Left ventricle myocardium inferior (tissue), 1 donor: ENCODE measurements around the gene CCDC170. TPM values are rescaled to one million over a fixed set of nuclear protein-coding genes. Genes with fewer than 3 reads are reported as not detected.

ENCODE experiments used
- DNase-seq: peaks from one replicate; pipeline ENCODE4 v3.0.0-alpha.2; 2020
- H3K27ac ChIP-seq: fragments of 200-600 bp; replicated peaks from 2 replicates; pipeline ENCODE4 v1.8.0; 2021
- H3K27me3 ChIP-seq: fragments of 200-600 bp; 2 replicates; pipeline ENCODE4 v1.8.0; 2021; ENCODE audit warnings: low read depth
- H3K36me3 ChIP-seq: fragments of 200-600 bp; 2 replicates; pipeline ENCODE4 v1.8.0; 2021
- H3K4me1 ChIP-seq: fragments of 200-600 bp; 2 replicates; pipeline ENCODE4 v1.8.0; 2021
- H3K4me3 ChIP-seq: fragments of 200-600 bp; 2 replicates; pipeline ENCODE4 v1.8.0; 2021; ENCODE audit warnings: mild to moderate bottlenecking, moderate library complexity
- H3K9me3 ChIP-seq: fragments of 200-600 bp; replicated peaks from 2 replicates; pipeline ENCODE4 v1.8.0; 2021
- intact Hi-C: fragments of 100-400 bp; cut with micrococcal nuclease; formaldehyde crosslinking; loops from one replicate; pipeline ENCODE4 v1.11.0; 2022
- total RNA-seq: library from RNA; stranded (reverse); fragmentation: NEBNext Ultra II Directional; extraction: Animal tissue kit (Norgen Biotek cat#: 25700); gene quantifications from one replicate; pipeline ENCODE4 v1.2.1, GENCODE V29; 2021
- TF ChIP-seq, protein P1 (sequence below): fragments of 200-600 bp; IDR thresholded peaks from 2 replicates; pipeline ENCODE4 v1.8.0; 2021; ENCODE audit warnings: antibody characterized with exemption, mild to moderate bottlenecking, borderline replicate concordance
- donor health status: DM: no; HTN: yes; CAD: no; lungs with severe emphysema.

Gene CCDC170
- total RNA-seq, 1 donor from 2014 or later, result 0.36 TPM

GRCh38 chr6:151656392-151656791 lies 162.6 kb downstream of the CCDC170 start:
- DNase-seq, result no peak
- peaks cover 27% of the 10 kb centered on the region for H3K9me3 ChIP-seq

DNA sequence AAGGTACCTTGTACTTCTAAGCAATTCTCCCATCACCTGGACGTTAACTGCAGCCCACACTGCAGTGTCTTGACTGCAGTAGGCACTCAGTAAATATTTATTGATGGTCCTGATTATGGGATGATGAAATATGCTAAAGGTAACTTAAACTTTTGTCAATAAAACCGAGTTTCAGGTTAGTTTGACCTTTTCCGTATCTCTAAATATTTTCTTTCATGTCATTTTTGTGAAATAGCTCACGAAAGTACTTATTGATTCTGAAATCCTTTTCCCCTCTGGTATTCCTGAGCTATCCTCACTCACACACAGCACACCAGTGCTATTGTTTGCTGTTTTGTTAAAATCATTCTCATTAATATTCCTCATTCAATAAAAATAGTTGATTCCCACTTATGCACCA lies 164.3 kb downstream of the CCDC170 start:
- no peak for DNase-seq
- intact Hi-C loops, result no loop called here
- H3K36me3 ChIP-seq, result no peaks in the 10 kb centered on the region
- TF ChIP-seq, protein P1, sequence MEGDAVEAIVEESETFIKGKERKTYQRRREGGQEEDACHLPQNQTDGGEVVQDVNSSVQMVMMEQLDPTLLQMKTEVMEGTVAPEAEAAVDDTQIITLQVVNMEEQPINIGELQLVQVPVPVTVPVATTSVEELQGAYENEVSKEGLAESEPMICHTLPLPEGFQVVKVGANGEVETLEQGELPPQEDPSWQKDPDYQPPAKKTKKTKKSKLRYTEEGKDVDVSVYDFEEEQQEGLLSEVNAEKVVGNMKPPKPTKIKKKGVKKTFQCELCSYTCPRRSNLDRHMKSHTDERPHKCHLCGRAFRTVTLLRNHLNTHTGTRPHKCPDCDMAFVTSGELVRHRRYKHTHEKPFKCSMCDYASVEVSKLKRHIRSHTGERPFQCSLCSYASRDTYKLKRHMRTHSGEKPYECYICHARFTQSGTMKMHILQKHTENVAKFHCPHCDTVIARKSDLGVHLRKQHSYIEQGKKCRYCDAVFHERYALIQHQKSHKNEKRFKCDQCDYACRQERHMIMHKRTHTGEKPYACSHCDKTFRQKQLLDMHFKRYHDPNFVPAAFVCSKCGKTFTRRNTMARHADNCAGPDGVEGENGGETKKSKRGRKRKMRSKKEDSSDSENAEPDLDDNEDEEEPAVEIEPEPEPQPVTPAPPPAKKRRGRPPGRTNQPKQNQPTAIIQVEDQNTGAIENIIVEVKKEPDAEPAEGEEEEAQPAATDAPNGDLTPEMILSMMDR, result no peak
- peaks cover 4% of the 10 kb centered on the region for H3K27me3 ChIP-seq
- H3K4me3 ChIP-seq, result no peak overlapping the region
- peaks cover 27% of the 10 kb centered on the region for H3K9me3 ChIP-seq
- no peak overlapping the region for H3K27ac ChIP-seq
- no peaks in the 10 kb centered on the region for H3K4me1 ChIP-seq

More at GRCh38 chr6:151656392-151656791, 162.6 kb downstream of the CCDC170 start:
- H3K27me3 ChIP-seq, result no peaks in the 10 kb centered on the region
- TF ChIP-seq, protein P1, result no peak
- H3K36me3 ChIP-seq, result no peaks in the 10 kb centered on the region
- no peak overlapping the region for H3K27ac ChIP-seq
- intact Hi-C loops, result no loop called here
- H3K4me1 ChIP-seq, result no peaks in the 10 kb centered on the region
- H3K4me3 ChIP-seq, result no peak overlapping the region

DNA sequence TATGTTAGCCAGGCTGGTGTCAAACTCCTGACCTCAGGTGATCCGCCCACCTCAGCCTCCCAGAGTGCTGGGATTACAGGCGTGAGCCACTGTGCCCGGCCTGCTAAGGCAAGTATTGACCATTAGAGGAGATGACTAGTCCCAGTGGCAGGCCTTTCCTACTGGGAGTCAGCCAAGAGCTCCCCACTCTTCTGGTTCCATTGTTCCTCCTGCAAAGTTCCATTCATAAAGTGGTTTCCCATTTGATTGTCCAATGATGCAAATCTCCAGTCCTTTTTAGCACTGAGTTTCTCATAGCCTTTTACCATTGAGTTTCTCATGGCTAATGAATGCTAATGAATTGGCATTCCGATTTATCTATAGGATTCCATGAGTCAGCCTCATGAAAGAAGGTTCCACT lies 165.4 kb downstream of the CCDC170 start:
- DNase-seq, result no peak
- Histone ChIP-seq H3K4me3 (no peak overlapping the region), H3K27me3 (peaks cover 13% of the 10 kb centered on the region), H3K4me1 (no peaks in the 10 kb centered on the region), H3K27ac (no peak overlapping the region), H3K36me3 (no peaks in the 10 kb centered on the region), H3K9me3 (peaks cover 24% of the 10 kb centered on the region)
- intact Hi-C loops, result no loop called here
- TF ChIP-seq, protein P1, result no peak

DNA sequence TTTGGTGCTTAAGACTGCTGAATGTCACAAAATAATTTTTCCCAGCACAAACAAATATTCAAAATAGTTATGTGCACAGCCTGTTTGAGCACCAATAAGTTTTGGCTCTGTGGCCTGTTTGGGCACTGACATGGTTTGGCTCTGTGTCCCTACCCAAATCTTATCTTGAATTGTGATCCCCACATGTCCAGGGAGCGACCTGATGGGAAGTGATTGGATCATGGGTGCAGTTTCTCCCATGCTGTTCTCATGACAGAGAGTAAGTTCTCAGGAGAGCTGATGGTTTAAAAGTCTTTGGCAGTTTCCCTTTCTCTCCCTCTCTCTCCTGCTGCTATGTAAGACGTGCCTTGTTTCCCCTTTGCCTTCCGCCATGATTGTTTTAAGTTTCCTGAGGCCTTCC lies 167.7 kb downstream of the CCDC170 start:
- TF ChIP-seq, protein P1, result no peak
- Histone ChIP-seq H3K36me3 (no peaks in the 10 kb centered on the region), H3K9me3 (peaks cover 1% of the 10 kb centered on the region), H3K27ac (no peak overlapping the region), H3K4me3 (no peak overlapping the region), H3K4me1 (no peaks in the 10 kb centered on the region), H3K27me3 (peaks cover 25% of the 10 kb centered on the region)
- no peak for DNase-seq
- intact Hi-C loops, result no loop called here

DNA sequence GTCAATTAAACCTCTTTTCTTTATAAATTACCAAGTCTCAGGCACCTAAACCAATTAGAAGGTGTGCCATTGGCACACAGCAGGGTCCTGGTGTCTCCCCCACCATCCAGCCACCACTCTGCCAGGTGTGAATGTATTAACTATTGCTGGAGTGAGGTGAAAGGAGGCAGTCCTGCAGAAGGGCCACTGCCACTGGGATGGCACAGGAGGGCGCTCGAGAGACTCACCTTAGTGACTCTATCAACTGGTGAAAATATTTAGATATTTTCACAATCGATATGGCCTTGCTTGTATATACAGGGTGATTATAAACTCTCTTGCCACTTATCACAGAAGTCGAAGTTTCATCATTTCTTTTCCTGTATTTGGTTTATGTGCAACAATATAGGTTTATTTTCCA lies 168.1 kb downstream of the CCDC170 start:
- no peaks in the 10 kb centered on the region for H3K9me3 ChIP-seq
- H3K27me3 ChIP-seq, result peaks cover 25% of the 10 kb centered on the region
- no peaks in the 10 kb centered on the region for H3K36me3 ChIP-seq
- no peak overlapping the region for H3K4me3 ChIP-seq
- no peak for DNase-seq
- intact Hi-C loops, result no loop called here
- no peaks in the 10 kb centered on the region for H3K4me1 ChIP-seq
- no peak overlapping the region for H3K27ac ChIP-seq
- TF ChIP-seq, protein P1, result no peak

- no peaks in the 10 kb centered on the region for H3K36me3 ChIP-seq
- H3K9me3 ChIP-seq, result no peaks in the 10 kb centered on the region
- intact Hi-C loops, result no loop called here
- TF ChIP-seq, protein P1, result no peak
- no peak overlapping the region for H3K4me3 ChIP-seq
- no peaks in the 10 kb centered on the region for H3K4me1 ChIP-seq
- no peak overlapping the region for H3K27ac ChIP-seq
- H3K27me3 ChIP-seq, result peaks cover 25% of the 10 kb centered on the region
- no peak for DNase-seq
These were observed 169.7 kb downstream of the CCDC170 start for GRCh38 chr6:151663559-151663958.
